H9 (cell line): Measurements from ENCODE around the gene DLG2. TPM values are rescaled to one million over a fixed set of nuclear protein-coding genes. Genes with fewer than 3 reads are reported as not detected.

Source experiments
- DNase-seq: peaks from one replicate; pipeline ENCODE4 v3.0.0-alpha.2; 2017
- H2AFZ ChIP-seq: one replicate; pipeline ENCODE4 v1.6.1; 2013; ENCODE audit warnings: mild to moderate bottlenecking, low read length, control low read depth, moderate library complexity
- H2AK5ac ChIP-seq: 2 replicates; pipeline ENCODE4 v1.6.1; 2013; ENCODE audit warnings: low read length, control low read depth, mixed read lengths; ENCODE audit not compliant: insufficient read length
- H2BK120ac ChIP-seq: one replicate; pipeline ENCODE4 v1.6.1; 2013; ENCODE audit warnings: low read depth, mild to moderate bottlenecking, low read length, control low read depth, inconsistent platforms; ENCODE audit not compliant: poor library complexity, severe bottlenecking
- H2BK12ac ChIP-seq: 2 replicates; pipeline ENCODE4 v1.6.1; 2013; ENCODE audit warnings: low read length, control low read depth, mixed read lengths, low read depth; ENCODE audit not compliant: insufficient read length
- H2BK15ac ChIP-seq: 2 replicates; pipeline ENCODE4 v1.6.1; 2013; ENCODE audit warnings: low read depth, low read length, control low read depth
- H2BK20ac ChIP-seq: one replicate; pipeline ENCODE4 v1.6.1; 2013; ENCODE audit warnings: low read depth, mild to moderate bottlenecking, low read length, control low read depth, inconsistent platforms; ENCODE audit not compliant: poor library complexity, severe bottlenecking
- H2BK5ac ChIP-seq: 2 replicates; pipeline ENCODE4 v1.6.1; 2013; ENCODE audit warnings: low read length, control low read depth, mixed read lengths; ENCODE audit not compliant: insufficient read length
- H3K14ac ChIP-seq: 2 replicates; pipeline ENCODE4 v1.6.1; 2013; ENCODE audit warnings: low read length, control low read depth; ENCODE audit not compliant: insufficient read depth
- H3K18ac ChIP-seq: 2 replicates; pipeline ENCODE4 v1.6.1; 2013; ENCODE audit warnings: low read depth, mild to moderate bottlenecking, mixed read lengths, low read length, control low read depth; ENCODE audit not compliant: insufficient read length
- H3K23ac ChIP-seq: 2 replicates; pipeline ENCODE4 v1.6.1; 2013; ENCODE audit warnings: low read length, control low read depth, mixed read lengths, low read depth; ENCODE audit not compliant: insufficient read length
- H3K23me2 ChIP-seq: 2 replicates; pipeline ENCODE4 v1.6.1; 2013; ENCODE audit warnings: low read depth, mild to moderate bottlenecking, mixed read lengths, low read length, control low read depth; ENCODE audit not compliant: insufficient read length, poor library complexity, severe bottlenecking
- H3K27ac ChIP-seq: 2 replicates; pipeline ENCODE4 v1.5.1; 2013; ENCODE audit warnings: low read length, control low read depth, mixed read lengths, low read depth; ENCODE audit not compliant: insufficient read length
- H3K27me3 ChIP-seq: 2 replicates; pipeline ENCODE4 v1.6.1; 2013; ENCODE audit warnings: low read length, control low read depth, inconsistent platforms; ENCODE audit not compliant: insufficient read depth
- H3K4ac ChIP-seq: 2 replicates; pipeline ENCODE4 v1.6.1; 2013; ENCODE audit warnings: low read depth, mild to moderate bottlenecking, control low read depth, inconsistent platforms, low read length, moderate library complexity
- H3K4me1 ChIP-seq: 2 replicates; pipeline ENCODE4 v1.6.1; 2013; ENCODE audit warnings: low read length, control low read depth, inconsistent platforms; ENCODE audit not compliant: insufficient read depth
- H3K4me2 ChIP-seq: 2 replicates; pipeline ENCODE4 v1.6.1; 2013; ENCODE audit warnings: low read length, control low read depth, mixed read lengths; ENCODE audit not compliant: insufficient read length, insufficient read depth
- H3K56ac ChIP-seq: 2 replicates; pipeline ENCODE4 v1.6.1; 2013; ENCODE audit warnings: low read depth, mild to moderate bottlenecking, mixed read lengths, low read length, control low read depth; ENCODE audit not compliant: insufficient read length
- H3K79me1 ChIP-seq: 2 replicates; pipeline ENCODE4 v1.6.1; 2013; ENCODE audit warnings: low read depth, mild to moderate bottlenecking, moderate library complexity, low read length, control low read depth, inconsistent platforms; ENCODE audit not compliant: insufficient read depth, poor library complexity, severe bottlenecking
- H3K79me2 ChIP-seq: 2 replicates; pipeline ENCODE4 v1.6.1; 2013; ENCODE audit warnings: low read length, control low read depth, inconsistent platforms; ENCODE audit not compliant: insufficient read depth
- H3K9ac ChIP-seq: 2 replicates; pipeline ENCODE4 v1.6.1; 2013; ENCODE audit warnings: low read length, control low read depth, mixed read lengths; ENCODE audit not compliant: insufficient read length; ENCODE audit errors: extremely low read depth
- H3K9me3 ChIP-seq: one replicate; pipeline ENCODE4 v1.6.1; 2013; ENCODE audit warnings: low read depth, low read length, inconsistent platforms; ENCODE audit not compliant: control insufficient read depth
- H3T11ph ChIP-seq: one replicate; pipeline ENCODE4 v1.6.1; 2013; ENCODE audit warnings: mild to moderate bottlenecking, low read length, control low read depth, inconsistent platforms
- H4K20me1 ChIP-seq: one replicate; pipeline ENCODE4 v1.6.1; 2013; ENCODE audit not compliant: control insufficient read depth, insufficient read length, insufficient read depth
- H4K5ac ChIP-seq: 2 replicates; pipeline ENCODE4 v1.6.1; 2013; ENCODE audit warnings: low read depth, mild to moderate bottlenecking, mixed read lengths, low read length, control low read depth; ENCODE audit not compliant: insufficient read length
- H4K8ac ChIP-seq: replicated peaks from 2 replicates; pipeline ENCODE4 v1.6.1; 2013; ENCODE audit warnings: low read length, control low read depth, mixed read lengths, low read depth; ENCODE audit not compliant: insufficient read length
- H4K91ac ChIP-seq: 2 replicates; pipeline ENCODE4 v1.6.1; 2013; ENCODE audit warnings: low read depth, mild to moderate bottlenecking, moderate library complexity, mixed read lengths, low read length, control low read depth; ENCODE audit not compliant: insufficient read length
- H3K27ac Mint-ChIP-seq, 3 experiments: 2 replicates in 2 of 3; 3 replicates in 1 of 3; pipeline ENCODE4 v1.8.0; 2020 to 2021; ENCODE audit warnings: mixed read lengths in 3 of 3, mild to moderate bottlenecking in 1 of 3, moderate library complexity in 1 of 3
- H3K27me3 Mint-ChIP-seq: 2 replicates; pipeline ENCODE4 v1.8.0; 2021; ENCODE audit warnings: low read depth, mild to moderate bottlenecking, moderate library complexity, mixed read lengths
- H3K36me3 Mint-ChIP-seq, 3 experiments: 2 replicates in 2 of 3; 3 replicates in 1 of 3; pipeline ENCODE4 v1.8.0; 2020 to 2021; ENCODE audit warnings: low read depth in 3 of 3, mixed read lengths in 3 of 3; ENCODE audit not compliant: insufficient read depth in 1 of 3
- H3K4me1 Mint-ChIP-seq, 2 experiments: 2 replicates each; pipeline ENCODE4 v1.8.0; 2020; ENCODE audit warnings: mixed read lengths in 2 of 2
- H3K4me3 Mint-ChIP-seq, 2 experiments: 2 replicates in 1 of 2; 3 replicates in 1 of 2; pipeline ENCODE4 v1.8.0; 2020 to 2021; ENCODE audit warnings: mild to moderate bottlenecking in 2 of 2, mixed read lengths in 2 of 2, moderate library complexity in 1 of 2
- H3K9me3 Mint-ChIP-seq, 2 experiments: 2 replicates in 1 of 2; 3 replicates in 1 of 2; pipeline ENCODE4 v1.8.0; 2020; ENCODE audit warnings: mild to moderate bottlenecking in 2 of 2, mixed read lengths in 2 of 2, moderate library complexity in 1 of 2
- WGBS: extraction: QIAGEN DNeasy Blood & Tissue Kit; methylation state at CpG from one replicate; pipeline ENCODE4 v1.1.7; 2013; ENCODE audit warnings: missing lambda C conversion rate, low lambda C conversion rate, mixed read lengths; ENCODE audit not compliant: insufficient read length; ENCODE audit errors: extremely low coverage; 5-methylcytosine and 5-hydroxymethylcytosine counted together
- total RNA-seq: library from RNA; stranded (reverse); gene quantifications from 2 replicates; pipeline ENCODE4 v1.2.1, GENCODE V29; 2021
- TF ChIP-seq, protein P1 (sequence below): fragments of 200-600 bp; sonication (generic); conservative IDR thresholded peaks from 3 replicates; pipeline ENCODE4 v1.8.0; 2021; ENCODE audit warnings: antibody characterized with exemption, mild to moderate bottlenecking

The DLG2 gene
- total RNA-seq, 1 experiment from 2014 or later = 8.0 TPM

DNA sequence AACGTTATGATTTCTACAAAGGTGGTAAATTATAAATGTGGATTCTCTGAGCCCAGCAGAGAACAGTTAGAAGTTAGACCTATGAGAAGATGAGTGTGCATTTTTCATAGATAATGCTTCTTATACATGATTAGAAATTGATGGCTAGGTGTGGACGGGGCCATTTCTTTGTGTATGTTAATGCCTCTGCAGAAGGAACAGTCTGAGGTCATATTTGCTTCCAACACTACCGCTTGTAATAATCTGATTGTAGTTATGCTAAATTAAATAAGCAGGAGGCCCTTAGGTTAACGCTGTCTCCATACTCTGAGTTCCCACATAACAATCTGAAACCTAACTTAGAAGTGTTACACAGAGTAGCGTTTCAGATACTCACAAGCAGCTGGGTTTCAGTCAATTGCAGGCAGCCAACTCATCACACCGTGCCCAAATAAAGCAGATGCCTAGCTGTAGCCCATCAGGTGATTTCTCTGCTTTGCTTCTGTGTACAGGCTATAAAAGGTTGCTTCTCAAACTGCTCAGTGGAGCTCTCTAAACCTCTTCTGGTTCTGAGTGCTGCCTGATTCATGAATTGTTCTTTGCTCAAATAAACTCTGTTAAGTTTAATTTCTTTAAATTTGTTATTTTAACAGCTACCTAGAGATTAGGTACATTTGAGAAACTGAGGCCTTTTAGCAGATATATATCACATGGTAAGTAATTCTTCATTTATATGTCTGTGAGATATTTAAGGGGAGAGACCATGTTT, 1702.2 kb downstream of the DLG2 start:
- no peak overlapping the region for H4K91ac ChIP-seq
- no peak overlapping the region for H3K14ac ChIP-seq
- H3K79me1 ChIP-seq = no peaks in the 10 kb centered on the region
- no peak overlapping the region for H3K9ac ChIP-seq
- WGBS = no CpG with 5 or more reads among the region's 6 CpGs
- H3K79me2 ChIP-seq = no peaks in the 10 kb centered on the region
- no peaks in the 10 kb centered on the region for H3K27me3 Mint-ChIP-seq
- no peaks in the 10 kb centered on the region for H3K36me3 Mint-ChIP-seq
- no peak overlapping the region for H2BK12ac ChIP-seq
- no peak overlapping the region for H3K27ac ChIP-seq
- H3K27me3 ChIP-seq = no peaks in the 10 kb centered on the region
- no peak overlapping the region for H2AFZ ChIP-seq
- H3K27ac Mint-ChIP-seq = no peak overlapping the region
- H4K5ac ChIP-seq = no peak overlapping the region
- H2BK20ac ChIP-seq = no peak overlapping the region
- H4K8ac ChIP-seq = no peak overlapping the region
- no peaks in the 10 kb centered on the region for H4K20me1 ChIP-seq
- no peak overlapping the region for H3T11ph ChIP-seq
- H3K18ac ChIP-seq = no peak overlapping the region
- H3K23ac ChIP-seq = no peak overlapping the region
- no peaks in the 10 kb centered on the region for H3K9me3 Mint-ChIP-seq
- no peak overlapping the region for H2BK120ac ChIP-seq
- H2BK15ac ChIP-seq = no peak overlapping the region
- H2AK5ac ChIP-seq = no peak overlapping the region
- no peak overlapping the region for H3K4ac ChIP-seq
- H3K56ac ChIP-seq = no peak overlapping the region
- H3K23me2 ChIP-seq = no peaks in the 10 kb centered on the region
- H3K4me3 Mint-ChIP-seq = no peak overlapping the region
- DNase-seq = no peak
- TF ChIP-seq, protein P1, sequence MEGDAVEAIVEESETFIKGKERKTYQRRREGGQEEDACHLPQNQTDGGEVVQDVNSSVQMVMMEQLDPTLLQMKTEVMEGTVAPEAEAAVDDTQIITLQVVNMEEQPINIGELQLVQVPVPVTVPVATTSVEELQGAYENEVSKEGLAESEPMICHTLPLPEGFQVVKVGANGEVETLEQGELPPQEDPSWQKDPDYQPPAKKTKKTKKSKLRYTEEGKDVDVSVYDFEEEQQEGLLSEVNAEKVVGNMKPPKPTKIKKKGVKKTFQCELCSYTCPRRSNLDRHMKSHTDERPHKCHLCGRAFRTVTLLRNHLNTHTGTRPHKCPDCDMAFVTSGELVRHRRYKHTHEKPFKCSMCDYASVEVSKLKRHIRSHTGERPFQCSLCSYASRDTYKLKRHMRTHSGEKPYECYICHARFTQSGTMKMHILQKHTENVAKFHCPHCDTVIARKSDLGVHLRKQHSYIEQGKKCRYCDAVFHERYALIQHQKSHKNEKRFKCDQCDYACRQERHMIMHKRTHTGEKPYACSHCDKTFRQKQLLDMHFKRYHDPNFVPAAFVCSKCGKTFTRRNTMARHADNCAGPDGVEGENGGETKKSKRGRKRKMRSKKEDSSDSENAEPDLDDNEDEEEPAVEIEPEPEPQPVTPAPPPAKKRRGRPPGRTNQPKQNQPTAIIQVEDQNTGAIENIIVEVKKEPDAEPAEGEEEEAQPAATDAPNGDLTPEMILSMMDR = no peak
- no peaks in the 10 kb centered on the region for H3K9me3 ChIP-seq
- H2BK5ac ChIP-seq = no peak overlapping the region
- no peaks in the 10 kb centered on the region for H3K4me1 ChIP-seq
- H3K4me1 Mint-ChIP-seq = no peaks in the 10 kb centered on the region
- H3K4me2 ChIP-seq = no peak overlapping the region
